RPMI8226 (cell line): Measurements from ENCODE around the gene ACLY.
A peak's percentile ranks its signal among the peaks of the same experiment; 100 is the strongest.

ENCODE experiments used
- DNase-seq: peaks from one replicate; pipeline ENCODE4 v3.0.0-alpha.2; 2015

ACLY gene

DNA sequence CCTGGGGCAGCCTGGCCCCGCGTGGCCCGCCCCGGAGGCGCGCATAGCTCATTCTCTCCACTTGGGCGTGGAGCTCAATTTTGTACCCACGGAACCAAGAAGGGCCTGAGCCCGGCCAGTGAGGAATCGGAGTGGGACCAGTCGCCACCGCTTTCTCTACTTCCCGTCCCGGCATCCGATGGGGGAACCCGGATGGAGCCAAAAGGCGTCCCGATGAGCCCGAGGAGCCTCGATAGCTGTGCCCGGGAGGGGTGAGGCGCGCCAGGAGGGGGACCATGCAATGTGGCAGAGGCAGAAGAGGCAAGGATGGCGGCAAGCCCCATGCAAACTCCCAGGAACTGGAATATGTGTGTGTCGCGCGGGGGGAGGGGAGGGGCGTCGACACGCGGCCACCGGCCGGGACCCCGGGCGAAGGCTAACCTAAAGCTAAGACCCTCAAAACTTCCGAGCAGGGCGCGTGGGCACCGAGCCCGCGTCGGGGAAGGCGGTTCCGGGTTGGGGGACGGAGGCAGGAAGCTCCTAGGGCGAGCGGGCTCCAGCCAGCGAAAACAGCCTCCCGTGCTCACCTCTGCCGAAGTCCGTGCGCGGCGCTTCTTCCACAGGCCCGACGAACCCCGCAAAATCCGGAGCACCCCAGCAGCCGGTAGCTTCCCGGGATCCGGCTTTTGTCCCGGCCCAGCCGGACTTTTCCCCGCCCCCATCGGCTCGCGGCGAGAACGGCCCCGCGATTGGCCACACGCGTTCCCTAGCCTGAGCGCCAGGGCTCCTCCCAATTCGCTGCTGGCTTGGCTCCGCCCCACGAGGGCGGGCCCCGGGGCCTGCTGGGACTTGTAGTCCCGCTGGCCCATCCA, at the start of gene ACLY:
TSS of gene ACLY (minus strand) at position 638 of the 851 bp plus-strand sequence. CDS start 5,078 bp downstream, outside the sequence.
- peak; percentile 99 for DNase-seq

DNA sequence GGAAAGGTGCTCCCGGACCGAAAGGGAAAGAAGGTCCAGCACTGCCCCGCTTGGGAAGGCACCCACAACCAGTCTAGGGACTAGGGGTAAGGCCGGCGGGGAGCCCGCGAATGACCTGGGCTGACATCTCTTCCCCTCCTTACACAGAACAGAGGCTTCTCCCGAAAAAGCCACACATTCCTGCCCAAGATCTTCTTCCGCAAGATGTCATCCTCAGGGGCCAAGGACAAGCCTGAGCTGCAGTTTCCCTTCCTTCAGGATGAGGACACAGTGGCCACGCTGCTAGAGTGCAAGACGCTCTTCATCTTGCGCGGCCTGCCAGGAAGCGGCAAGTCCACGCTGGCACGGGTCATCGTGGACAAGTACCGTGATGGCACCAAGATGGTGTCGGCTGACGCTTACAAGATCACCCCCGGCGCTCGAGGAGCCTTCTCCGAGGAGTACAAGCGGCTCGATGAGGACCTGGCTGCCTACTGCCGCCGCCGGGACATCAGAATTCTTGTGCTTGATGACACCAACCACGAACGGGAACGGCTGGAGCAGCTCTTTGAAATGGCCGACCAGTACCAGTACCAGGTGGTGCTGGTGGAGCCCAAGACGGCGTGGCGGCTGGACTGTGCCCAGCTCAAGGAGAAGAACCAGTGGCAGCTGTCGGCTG, 49.3 kb upstream of the ACLY start:
- DNase-seq = no peak

DNA sequence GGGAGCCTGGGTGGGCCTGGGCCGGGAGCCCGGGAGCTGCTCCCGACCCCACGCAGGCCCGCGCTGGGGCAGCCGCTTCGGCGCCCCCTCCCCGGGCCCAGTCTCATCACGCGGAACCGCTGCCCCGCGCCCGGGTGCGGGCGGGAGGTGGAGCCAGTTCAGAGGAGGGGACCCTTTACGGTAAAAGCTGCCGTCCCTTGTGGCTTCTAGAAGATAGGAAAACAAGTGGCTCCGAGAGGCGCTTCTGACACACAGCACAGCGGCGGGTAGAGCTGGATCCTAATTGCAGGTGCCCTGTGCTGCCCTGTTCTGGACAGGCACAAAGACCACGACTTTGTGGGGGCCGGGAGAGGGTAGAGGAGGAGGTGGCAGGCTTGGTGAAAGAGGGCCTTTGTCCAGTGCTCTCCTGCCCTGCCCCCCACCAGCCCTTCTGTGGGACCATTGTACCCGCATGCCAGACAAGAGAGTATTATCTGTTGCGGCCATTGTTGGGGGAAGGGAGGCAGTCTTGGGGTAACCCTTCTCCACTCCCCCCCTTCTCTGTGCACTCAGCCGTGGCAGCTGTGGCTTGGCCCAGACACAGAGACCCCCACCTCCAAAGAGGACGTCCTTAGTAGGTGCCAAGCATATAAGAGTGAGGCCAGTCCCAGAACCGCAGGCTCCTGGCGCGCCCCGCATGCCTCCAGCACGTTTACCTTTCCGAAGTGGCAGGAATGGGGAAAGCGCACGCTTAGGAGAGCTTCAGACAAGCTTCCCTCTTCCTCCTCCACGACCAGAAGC, 48.6 kb upstream of the ACLY start:
- peak; percentile 37 for DNase-seq

DNA sequence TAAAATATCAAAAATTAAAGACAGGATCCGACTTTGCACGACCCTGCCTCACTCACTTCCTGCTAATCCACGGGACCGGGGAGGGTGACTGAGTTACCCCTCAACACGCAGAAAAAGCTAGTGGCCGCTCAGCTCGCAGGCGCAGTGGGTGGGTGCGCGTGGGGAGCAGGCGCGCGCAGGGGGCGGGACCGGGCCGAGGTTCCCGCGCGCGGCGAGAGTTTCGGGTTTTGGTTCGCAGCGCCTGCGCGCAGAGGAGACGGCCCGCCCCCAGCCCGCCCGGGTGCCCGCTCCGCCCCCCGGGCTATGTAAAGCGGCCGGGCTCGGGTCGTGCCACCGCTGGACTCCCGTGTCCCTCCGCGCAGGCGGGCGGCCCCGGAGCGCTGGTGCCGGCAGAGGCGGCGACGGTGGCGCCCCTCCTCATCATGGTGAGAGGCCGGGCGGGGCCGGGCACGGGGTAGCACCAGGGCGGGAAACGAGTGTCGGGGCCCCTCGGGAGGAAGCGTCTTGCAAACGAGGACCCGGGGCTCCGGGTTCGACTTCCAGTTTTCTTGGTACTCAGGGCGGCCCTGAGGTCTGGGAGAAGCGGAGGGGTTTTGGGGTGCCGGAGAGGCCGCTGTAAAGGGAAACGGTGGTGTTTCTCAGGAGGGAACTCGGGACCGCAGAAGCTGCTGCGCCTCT, 47.9 kb upstream of the ACLY start, which contains the start of gene CNP:
TSS of gene CNP (plus strand) at position 333 of the 678 bp plus-strand sequence. CDS start at position 423, 90 bp downstream.
- peak; percentile 92 for DNase-seq

DNA sequence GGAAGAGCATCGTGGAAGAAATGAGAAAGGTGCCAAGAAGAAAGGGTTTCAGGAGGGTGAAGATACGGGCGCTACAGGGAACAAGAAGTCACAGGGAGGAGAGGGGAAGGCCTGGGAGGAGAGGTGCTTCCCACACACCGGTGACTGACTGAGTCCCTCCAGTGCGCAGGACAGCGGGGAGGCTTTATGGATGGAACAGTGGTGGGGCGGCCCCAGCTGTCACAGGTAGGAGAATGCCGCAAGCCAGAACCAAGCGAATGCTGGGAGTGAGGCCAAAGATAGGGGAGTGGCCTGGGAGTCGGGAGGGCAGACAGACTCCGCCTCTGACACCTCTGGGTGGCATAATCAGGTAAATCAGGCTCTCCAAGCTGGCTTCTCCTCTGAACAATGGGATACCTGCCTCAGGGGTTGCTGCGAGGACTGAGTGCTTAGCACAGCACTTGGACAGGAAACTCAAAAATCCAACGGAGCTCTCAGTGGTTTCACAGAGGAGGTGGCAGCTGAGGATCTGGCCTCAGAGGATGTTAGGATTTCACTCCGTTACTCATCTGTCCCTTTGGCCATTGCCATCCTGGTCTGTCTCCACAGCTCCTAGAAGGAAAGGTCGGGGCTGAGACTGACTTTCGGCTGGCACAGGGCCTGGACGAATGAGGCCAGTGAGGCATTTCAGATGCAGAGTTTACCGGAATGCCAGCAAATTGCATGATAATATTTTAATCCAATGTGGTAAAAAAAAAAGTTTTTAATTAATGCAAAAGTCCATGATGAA, 47.1 kb upstream of the ACLY start:
- peak; percentile 93 for DNase-seq

DNA sequence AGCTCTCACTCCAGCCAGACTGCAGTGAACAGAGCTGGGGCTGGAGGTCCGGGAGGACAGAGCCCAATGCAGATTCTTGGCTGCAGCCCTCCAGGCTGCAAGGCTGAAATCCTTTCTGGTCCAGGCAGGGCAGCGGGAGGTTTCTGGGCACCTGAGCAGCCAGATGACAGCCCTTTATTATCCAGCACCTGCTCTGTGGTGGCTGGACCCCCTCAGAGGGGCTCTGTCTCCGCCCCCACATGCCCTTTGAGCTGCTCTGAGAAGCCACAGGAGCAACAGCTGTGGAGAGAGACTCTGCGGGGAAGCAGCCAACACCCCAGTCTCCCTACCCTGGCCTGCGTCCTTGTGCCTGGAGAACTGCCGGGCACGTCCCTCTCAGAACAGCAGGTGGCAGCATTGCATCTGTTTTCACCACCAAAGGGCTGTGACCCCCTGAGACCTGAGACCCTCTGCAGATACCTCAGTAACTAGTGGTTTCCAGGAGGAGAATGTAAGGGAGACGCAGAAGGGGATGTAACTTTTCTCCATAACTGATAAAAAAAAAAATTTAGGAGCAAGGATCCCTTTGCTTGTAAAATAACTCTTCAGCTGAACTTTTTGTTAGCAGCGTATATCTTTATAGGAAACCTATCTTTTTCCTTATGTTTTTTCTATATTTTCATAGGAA, 44.1 kb upstream of the ACLY start:
- DNase-seq = peak; percentile 85

DNA sequence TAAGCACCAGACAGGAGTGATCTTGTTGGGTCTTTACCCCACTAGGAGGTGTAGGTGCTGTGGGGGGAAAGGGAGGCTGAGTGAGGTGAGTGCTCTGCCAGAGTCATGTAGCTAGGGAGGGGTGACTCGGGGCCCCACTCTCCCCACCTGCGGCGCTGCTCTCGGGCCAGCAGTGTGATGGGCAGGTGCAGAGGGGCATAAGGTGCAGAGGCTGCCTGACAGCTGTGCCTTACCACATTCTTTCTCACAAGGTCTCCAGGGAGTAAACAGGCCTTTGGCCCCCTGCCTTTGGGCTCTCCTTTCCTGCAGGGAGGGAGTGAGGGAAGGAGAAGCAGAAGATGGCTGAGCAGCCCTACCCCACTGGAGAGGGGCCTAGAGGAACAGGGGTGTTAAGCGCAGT, 43.4 kb upstream of the ACLY start:
- DNase-seq = peak; percentile 86

DNA sequence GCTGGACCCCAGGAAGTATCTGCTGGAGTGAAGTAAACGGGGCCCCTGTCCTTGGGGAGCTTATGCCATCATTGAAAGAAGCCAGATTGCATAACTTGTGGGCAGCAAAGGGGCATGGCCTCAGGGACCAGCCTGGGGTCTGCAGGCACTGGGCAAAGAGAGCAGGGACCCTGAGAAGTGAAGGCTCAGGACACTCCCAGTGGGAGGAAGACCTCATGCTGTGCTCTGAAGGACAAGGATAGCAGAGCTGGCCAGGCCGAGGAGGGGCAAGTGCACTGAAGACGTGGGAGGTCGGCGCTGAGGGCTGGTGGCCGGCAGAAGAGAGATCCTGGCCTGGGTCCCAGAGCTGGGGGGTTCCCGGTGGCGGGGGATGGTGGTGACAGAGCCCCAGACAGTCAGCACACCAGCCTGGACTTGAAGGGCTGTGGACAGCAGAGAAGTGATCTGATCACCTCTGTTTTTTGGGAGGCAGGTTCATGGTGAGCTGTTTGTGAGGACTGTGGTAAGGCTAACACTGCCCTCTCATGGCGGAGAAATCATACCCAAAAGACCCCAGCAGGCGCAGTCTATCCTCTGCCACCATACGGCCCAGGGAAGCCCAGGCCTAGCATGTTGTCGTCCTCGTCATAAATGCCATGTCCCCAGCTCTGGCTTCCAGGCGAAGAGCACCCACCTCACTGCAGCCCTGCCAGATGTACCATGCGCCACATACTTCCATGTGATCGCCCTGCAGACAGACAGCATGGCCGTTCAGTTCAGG, 40.8 kb upstream of the ACLY start:
- peak; percentile 42 for DNase-seq

DNA sequence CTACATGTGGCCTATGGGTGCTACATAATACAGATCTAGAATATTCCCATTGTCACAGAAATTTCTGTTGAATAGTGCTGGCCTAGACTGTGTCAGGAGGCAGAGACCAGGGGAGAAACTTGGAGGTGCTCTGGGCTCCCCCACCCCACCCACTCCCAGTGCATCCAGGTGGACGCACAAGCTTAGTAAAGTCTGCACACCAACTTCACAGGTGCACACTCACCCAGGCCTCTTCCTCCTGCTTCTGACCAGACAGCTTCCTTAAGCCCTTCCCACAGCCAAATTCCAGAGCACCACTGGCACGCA, 40.2 kb upstream of the ACLY start:
- no peak for DNase-seq

DNA sequence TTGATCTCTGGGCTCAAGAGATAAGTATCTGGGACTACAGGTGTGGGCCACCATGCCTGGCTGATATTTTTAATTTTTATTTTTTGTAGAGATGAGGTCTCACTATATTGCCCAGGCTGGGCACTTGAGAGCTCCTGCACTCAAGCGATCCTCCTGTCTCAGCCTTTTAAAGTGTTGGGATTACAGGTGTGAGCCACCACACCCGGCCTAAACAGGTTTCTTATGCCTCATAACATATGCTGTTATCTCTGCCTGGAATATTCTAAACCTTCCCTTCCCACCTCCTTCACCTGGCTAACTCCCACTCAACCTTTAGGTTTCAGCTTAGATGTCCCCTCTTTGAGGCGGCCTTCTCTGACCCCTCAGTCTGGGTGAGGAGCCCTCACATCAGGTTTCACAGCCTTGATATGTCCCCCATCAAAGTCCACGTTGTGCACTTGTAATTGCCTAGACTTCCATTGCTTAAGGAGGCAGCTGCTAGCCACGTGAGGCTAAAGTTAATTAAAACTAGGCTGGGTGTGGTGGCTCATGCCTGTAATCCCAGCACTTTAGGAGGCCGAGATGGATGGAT, 39.2 kb upstream of the ACLY start:
- no peak for DNase-seq

DNA sequence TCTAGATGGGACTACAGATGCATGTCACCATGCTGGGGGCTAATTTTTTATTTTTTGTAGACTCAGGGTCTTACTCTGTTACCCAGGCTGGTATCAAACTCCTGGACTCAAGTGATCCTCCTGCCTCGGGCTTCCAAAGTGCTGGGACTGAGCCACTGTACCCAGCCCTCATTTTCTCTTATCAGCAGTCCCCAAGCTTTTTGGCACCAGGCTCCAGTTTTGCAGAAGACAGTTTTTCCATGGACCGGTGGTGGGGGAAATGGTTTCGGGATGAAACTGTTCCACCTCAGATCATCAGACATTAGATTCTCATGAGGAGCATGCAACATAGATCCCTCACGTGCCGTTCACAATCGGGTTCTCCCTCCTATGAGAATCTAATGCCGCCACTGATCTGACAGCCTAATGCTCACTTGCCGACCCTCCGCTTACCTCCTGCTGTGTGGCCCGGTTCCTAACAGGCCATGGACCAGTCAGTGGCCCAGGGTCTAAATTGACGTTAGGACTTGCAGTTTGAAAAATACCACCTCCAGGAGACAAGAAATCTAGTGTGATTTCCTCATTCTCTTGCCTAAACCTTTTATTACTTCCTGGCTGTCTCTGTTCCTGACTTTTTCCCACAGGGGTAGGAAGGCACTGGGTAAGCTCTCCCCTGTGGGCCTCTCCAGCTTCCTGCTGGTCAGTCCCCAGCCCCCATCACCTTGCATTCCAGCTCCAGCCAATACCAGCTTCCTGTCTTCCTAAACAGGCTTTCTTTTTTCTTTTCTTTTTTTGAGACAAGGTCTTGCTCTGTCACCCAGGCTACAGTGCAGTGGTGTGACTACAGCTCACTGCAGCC, 38.5 kb upstream of the ACLY start:
- no peak for DNase-seq

DNA sequence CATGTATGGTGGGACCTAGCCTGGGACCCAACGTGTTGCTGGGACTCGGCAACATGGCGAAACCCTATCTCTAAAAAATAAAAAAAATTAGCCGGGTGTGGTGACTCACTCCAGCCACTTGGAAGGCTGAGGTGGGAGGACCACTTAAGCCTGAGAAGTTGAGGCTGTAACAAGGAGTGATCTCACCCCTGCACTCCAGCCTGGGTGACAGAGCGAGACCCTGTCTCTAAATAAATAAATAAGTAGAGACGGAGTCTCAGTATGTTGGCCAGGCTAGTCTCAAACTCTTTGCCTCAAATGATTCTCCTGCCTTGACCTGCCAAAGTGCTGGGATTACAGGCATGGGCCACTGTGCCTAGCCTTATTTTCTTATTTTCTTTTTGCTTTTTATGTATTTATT, 37.8 kb upstream of the ACLY start:
- DNase-seq = no peak

DNA sequence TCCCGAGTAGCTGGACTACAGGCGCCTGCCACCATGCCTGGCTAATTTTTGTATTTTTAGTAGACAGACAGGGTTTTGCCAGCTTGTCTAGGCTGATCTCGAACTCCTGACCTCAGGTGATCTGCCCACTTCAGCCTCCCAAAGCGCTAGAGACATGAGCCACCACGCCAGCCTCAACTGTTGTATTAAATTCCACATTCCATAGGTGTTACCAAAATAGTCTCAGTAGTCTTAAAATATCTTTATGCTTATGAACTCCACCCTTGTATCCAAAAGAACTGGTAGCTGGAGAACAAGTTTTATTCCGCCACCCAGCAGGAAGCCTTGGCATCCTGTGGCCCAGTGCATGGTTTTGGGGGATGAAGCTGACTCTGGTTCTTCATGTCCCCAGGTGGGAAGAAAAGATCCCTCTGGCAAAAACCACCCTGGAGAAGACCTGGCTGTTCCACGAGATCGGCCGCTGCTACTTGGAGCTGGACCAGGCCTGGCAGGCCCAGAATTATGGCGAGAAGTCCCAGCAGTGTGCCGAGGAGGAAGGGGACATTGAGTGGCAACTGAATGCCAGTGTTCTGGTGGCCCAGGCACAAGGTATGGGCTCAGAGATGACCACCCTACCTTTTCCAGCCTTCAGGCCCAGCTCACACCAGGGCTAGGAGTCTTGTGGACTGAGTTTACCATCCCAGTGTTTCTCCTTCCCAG, 30.2 kb upstream of the ACLY start:
- DNase-seq = no peak

DNA sequence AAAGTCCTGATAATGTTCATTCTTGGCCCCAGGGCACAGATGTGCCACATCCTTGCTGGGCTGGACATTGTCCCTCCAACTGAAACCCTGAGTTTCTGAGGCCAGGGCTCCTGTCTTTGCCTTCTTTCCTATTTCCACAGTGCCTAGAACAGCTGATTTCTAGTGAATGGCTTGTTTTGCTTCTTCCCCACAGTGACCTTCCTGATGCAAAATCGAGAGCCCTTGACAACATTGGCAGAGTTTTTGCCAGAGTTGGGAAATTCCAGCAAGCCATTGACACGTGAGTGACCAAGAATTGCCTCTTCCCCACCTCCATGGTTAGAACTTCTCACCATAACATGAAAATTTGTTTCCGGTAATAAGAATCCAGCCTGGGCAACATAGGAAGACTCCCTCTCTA, 26.2 kb upstream of the ACLY start:
- no peak for DNase-seq

DNA sequence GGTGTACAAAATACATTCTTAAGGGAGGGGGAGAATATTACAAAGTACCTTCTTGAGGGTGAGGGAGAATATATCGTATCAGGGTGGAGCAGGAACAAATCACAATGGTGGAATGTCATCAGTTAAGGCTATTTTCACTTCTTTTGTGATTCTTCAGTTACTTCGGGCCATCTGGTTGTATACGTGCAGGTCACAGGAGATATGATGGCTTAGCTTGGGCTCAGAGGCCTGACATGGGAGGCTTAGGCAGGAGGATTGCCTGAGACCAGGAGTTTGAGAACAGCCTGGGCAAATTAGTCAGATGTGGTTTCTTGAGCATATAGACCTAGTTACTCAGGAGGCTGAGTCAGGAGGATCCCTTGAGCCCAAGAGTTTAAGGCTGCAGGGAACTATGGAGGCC, 24.7 kb upstream of the ACLY start:
- no peak for DNase-seq

DNA sequence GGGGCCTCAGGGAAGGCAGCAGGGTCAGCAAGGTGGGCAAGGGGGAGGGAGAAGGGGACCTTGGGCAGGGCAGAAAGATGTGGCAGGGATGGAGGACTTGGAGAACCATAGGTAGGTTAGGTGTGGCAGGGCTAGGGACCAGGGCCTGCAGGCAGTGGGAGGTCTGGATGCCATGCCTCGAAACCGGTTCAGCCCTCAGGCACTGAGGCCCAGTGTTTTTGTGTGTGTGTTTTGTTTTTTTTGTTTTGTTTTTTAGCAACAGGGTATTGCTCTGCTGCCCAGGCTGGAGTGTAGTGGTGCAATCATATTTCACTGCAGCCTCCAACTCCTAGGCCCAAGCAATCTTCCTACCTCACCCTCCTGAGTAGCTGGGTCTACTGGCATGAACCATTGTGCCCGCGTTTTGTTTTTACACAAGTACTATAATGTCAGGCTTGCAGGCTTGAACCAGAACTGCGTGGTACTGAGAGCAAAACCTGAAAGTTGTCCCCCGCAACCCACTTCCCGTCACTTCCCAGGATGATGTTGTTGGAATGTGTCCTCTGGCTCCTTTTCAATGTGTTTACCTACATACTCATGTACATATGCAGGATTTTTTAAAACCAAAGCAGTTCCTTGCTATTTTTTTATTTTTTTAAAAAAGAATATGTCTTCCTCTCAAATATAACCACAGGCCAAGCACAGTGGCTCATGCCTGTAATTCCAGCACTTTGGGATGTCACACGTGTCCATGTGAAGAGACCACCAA, 24.0 kb upstream of the ACLY start:
- no peak for DNase-seq

DNA sequence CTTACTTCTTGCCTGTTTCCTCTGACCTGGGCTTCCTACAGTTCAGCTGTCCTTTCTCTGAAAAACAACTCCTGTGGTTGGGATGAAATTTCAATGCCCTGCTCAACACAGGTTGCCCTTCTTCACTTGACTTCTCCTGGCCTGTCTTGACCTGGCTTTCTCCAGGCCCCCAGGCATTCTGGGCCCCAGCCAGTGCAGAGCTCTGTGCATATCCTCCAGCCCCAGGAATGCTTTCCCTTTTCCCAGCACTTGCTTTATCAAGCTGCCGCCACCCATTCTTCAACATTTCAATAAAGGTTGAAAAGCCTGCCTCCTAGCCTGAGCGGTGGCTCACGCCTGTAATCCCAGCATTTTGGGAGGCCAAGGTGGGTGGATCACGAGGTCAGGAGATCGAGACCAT, 22.4 kb upstream of the ACLY start:
- no peak for DNase-seq

DNA sequence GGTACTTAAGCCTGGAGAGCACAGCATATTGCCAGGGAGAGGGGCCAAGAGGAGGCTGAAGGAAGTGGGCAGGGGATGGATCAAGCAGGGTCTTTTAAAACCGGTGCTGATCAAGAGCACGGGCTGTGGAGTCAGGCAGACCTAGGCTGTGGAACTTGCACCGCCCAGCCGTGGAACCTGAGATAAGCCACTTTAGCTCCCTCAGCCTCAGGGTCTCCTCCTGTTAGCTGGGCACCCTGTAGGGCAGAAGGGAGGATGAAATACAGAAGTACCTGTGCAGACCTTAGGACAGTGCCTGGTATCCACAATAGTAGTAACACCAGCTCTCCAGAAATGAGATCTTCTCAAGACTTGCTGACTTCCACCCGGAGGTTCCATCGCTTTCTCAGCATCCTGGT, 20.9 kb upstream of the ACLY start:
- no peak for DNase-seq
